Urinary bladder (tissue), 4 donors: ENCODE results near the gene LIN28B. TPM values are rescaled to one million over a fixed set of nuclear protein-coding genes. Genes with fewer than 3 reads are reported as not detected.
"Not testable (repeated sequence)": the region's sequence is repeated elsewhere in the genome, so short reads cannot be mapped to it uniquely, and the experiment has no call there.

Source experiments
- DNase-seq: peaks from one replicate; pipeline ENCODE4 v3.0.0-alpha.2; 2015; ENCODE audit errors: extremely low spot score
- H3K27ac ChIP-seq: one replicate; pipeline ENCODE4 v1.5.1; 2013; ENCODE audit warnings: low read depth, mild to moderate bottlenecking, moderate library complexity
- H3K36me3 ChIP-seq: one replicate; pipeline ENCODE4 v1.6.1; 2013; ENCODE audit warnings: mild to moderate bottlenecking, moderate library complexity; ENCODE audit not compliant: insufficient read depth
- H3K4me1 ChIP-seq: one replicate; pipeline ENCODE4 v1.6.1; 2013; ENCODE audit warnings: mild to moderate bottlenecking, moderate library complexity; ENCODE audit not compliant: insufficient read depth
- H3K4me3 ChIP-seq: one replicate; pipeline ENCODE4 v1.5.1; 2013; ENCODE audit warnings: low read depth, low read length
- WGBS: extraction: QIAGEN DNeasy Blood & Tissue Kit; methylation state at CpG from one replicate; pipeline ENCODE4 v1.1.7; 2013; 5-methylcytosine and 5-hydroxymethylcytosine counted together
- polyA plus RNA-seq: library from polyadenylated mRNA; stranded (reverse); fragments of 200-250 nt; gene quantifications from one replicate; pipeline ENCODE4 v1.2.3, GENCODE V29; 2013
- total RNA-seq: library from RNA; depleted of rRNA; stranded (reverse); fragments of >200 nt; gene quantifications from one replicate; pipeline ENCODE4 v1.2.3, GENCODE V29; 2014
- donor health status: healthy with polysubstance abuse.
- donor health status: healthy.

Gene LIN28B
- total and polyA plus RNA-seq, 2 donors, result 0.37 TPM; not detected in 1

DNA sequence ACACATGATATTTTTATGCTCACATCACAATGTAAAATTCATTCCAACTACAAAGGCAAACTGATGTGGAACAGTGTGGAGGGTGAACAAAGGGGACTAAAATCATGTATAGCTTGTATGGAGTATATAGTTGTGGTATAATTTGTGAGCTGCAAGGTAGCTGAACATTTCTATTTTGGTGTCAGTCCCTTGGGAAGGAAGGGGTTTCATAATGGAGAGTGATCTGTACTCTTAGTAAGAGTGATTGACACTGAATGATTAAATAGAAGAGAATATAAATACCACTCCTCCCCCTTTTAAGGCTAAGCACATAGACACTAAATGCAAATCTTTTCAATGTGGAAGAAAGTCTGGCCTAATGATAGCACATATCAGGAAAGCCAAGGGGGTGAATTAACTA lies 118.3 kb downstream of the LIN28B start:
- H3K4me1 ChIP-seq, result no peaks in the 10 kb centered on the region
- H3K4me3 ChIP-seq, result no peak overlapping the region
- no peak overlapping the region for H3K27ac ChIP-seq
- DNase-seq, result no peak
- no peaks in the 10 kb centered on the region for H3K36me3 ChIP-seq

DNA sequence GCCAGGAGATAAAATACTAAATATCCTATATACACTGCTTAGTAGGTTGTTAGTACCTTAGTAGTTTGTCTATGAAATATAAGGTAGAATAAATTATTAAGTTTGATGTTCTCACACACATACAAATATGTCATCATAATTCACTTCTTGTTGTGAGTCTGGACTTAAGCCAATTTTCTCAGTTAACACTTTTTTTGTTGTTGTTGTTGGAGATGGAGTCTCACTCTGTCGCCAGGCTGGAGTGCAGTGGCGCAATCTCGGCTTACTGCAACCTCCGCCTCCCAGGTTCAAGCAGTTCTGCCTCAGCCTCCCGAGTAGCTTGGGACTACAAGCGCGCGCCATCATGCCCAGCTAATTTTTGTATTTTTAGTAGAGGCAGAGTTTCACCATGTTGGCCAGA lies 119.5 kb downstream of the LIN28B start:
- H3K36me3 ChIP-seq, H3K4me3 ChIP-seq, H3K4me1 ChIP-seq, DNase-seq, H3K27ac ChIP-seq: not testable (repeated sequence)
- 90% methylated on average over 8 of the region's 8 CpGs for WGBS

DNA sequence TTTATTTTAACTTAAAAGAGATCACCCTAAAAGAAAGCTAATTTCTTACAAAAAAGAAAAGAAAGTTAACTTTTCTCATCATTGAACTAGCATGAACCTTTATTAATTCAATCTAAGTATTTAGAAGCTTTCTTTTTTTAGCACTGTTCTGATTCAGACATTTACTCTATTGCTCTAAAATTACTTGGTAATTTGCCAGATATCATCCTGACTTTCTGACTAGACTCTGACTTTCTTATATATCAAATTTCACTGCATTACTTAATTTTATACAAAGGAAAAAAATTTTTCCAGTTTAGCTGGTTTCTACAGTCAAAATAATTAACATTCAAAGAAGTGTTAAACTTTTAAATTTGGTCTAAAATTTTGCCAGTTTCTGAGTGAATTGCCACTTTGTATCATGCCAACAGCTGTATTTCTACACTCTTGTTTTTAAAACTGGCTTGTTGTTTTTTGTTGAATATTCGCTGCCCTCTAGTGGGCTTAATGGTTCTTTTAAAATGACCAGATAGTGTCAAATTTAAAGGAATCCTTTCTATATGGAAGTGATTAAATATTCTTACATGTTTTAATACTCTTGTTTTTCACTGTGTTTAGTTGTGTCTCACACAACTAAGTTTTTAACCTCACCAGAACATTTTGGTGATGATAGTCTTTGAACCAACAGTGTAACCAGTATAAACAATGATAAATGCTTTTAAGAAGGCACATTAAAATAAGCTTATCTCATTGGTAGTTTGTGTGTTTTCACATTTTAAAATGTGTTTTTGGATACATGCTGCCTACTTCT lies 120.9 kb downstream of the LIN28B start:
- H3K36me3 ChIP-seq, result no peaks in the 10 kb centered on the region
- H3K4me3 ChIP-seq, result no peak overlapping the region
- peak; percentile 28 for DNase-seq
- WGBS, result 2% methylated on average over 1 of the region's 1 CpG
- H3K4me1 ChIP-seq, result no peaks in the 10 kb centered on the region
- no peak overlapping the region for H3K27ac ChIP-seq

DNA sequence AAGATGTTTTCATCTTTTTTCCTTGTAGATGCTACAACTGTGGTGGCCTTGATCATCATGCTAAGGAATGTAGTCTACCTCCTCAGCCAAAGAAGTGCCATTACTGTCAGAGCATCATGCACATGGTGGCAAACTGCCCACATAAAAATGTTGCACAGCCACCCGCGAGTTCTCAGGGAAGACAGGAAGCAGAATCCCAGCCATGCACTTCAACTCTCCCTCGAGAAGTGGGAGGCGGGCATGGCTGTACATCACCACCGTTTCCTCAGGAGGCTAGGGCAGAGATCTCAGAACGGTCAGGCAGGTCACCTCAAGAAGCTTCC lies 121.4 kb downstream of the LIN28B start:
- H3K27ac ChIP-seq, result no peak overlapping the region

DNA sequence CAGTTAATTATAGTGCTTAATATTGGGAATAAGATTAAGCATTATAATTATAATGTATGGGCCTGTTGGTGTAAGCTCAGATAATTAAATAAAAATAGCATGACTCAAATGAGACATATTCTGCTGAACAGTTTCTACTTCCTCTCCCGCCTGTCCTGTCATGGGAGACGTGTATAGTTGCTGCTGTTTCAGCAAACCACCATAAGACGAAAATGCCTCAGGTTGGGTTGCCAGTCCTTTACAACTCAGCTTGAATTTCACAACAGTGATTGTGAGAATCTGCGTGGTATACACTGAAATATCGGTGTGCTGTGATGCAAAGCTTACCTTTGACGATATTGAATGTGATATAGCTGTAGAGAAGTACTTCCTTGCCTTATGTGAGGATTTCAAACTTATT lies 123.4 kb downstream of the LIN28B start:
- Histone ChIP-seq H3K27ac (no peak overlapping the region), H3K4me1 (no peaks in the 10 kb centered on the region), H3K36me3 (no peaks in the 10 kb centered on the region), H3K4me3 (no peak overlapping the region)
- DNase-seq, result no peak
- 86% methylated on average over 6 of the region's 6 CpGs for WGBS

More for the DNA sequence above, 121.4 kb downstream of the LIN28B start:
- Histone ChIP-seq H3K36me3 (no peaks in the 10 kb centered on the region), H3K4me1 (no peaks in the 10 kb centered on the region), H3K4me3 (no peak overlapping the region)
- no peak for DNase-seq
- WGBS, result 40% methylated on average over 6 of the region's 6 CpGs

DNA sequence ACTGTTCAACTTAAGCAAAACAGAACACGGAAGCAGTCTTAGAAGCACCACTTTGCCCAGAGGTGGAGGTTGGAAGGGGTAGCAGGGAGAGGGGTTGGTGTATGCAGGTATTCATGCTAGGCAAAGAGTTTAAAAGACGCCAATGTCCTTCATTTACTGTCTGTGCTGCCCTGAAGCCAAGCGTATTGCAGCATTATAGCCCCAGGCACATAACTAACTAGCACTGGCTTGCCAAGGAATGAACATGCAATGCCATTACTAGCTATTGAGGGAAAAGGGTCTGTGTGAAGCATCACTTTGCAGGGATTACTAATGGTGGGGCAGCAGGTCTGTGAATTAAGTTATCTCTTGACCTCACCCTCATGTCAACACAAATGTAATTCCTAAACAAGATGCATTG lies 124.8 kb downstream of the LIN28B start:
- H3K36me3 ChIP-seq, DNase-seq, H3K4me3 ChIP-seq, H3K4me1 ChIP-seq, H3K27ac ChIP-seq: not testable (repeated sequence)
- 47% methylated on average over 3 of the region's 3 CpGs for WGBS

DNA sequence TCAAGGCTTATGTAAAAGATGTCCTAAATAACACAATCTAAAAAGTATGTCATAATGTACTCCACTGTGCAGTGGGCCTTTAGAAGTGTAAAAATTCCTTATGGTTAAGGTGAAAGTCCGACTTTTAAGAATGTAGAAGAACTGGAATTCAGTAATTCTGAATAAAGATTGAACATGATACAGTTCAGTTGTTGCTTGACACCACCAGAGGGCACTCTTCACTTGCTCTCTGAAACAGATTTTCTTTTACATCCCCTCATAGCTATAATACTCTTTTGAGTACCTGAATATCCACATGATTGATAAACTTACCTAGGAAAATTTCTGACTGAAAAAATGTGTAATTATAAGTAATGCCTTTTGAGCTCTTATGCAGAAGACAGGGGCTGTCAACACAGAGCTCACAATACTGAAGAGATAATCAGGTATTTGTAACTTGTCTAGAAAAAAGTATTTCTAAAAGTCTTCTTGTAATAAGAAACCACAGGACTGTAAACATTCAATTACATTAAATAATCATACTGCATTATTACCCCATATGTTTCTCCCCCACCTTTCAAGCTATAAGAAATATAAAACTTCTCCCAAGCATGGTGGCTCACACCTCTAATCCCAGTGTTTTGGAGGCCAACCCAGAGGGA lies 130.8 kb downstream of the LIN28B start:
- no peak overlapping the region for H3K4me3 ChIP-seq
- H3K27ac ChIP-seq, result no peak overlapping the region
- peak; percentile 29 for DNase-seq
- H3K4me1 ChIP-seq, result no peaks in the 10 kb centered on the region
- 6% methylated on average over 1 of the region's 1 CpG for WGBS
- no peaks in the 10 kb centered on the region for H3K36me3 ChIP-seq

DNA sequence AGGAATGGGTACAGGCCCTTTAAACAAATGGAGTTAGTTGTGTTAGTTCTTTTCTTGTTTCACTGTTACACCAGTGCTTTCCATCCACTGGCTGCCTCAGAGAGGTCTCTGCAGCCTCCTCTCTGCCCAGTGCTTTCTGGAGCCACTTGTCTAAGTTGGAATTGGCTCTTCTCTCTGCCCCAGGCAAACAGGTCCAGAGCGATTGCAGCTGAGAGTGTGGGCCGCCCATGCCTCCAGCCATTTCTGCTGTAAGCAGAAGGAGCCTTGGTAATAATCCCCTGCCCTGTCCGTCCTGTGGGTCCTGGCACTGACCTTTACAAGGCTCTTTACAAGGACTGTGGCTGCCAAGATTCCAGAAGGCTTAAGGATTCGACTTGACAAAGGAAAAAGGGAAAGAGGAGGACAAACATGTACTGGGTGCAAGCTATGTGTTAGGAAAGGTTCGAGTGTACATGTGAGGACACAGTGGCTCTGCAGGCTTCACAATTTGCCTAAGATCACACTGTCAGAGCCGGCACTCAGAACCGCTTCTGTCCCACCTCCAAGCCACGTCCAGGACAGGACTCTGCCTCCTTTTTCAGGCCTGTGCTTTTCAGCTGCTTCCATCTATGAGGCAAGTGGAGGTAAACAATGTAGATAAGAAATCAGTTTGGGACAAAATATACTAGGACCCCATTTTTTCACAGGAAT lies 134.4 kb downstream of the LIN28B start:
- WGBS, result 34% methylated on average over 8 of the region's 8 CpGs
- H3K4me1 ChIP-seq, result no peaks in the 10 kb centered on the region
- H3K27ac ChIP-seq, result no peak overlapping the region
- DNase-seq, result no peak
- no peaks in the 10 kb centered on the region for H3K36me3 ChIP-seq
- H3K4me3 ChIP-seq, result no peak overlapping the region

DNA sequence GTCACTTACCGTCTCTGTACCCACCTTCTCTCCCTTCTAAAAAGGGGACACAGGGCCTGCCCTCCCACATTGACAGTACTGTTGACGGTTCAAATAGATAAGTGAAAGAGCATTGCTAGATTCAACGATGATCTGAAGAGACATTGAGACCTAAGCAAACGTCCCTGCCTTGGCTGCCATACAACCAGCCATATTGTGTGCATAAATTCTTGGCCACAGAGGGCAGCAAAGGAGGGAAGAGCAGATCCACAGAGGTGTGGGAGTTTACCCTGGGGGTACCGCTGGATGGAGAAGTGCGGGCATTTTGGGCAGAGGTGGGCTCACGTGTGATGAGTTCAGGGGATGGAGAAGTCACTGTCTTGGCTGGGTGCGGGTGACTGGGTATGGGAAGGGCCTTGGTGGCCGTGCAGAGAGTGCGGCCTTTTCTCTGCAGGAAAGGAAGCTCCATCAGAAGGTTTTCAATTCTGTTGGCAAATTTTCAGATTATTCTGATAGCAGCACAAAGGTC lies 137.3 kb downstream of the LIN28B start:
- 91% methylated on average over 10 of the region's 10 CpGs for WGBS
- H3K27ac ChIP-seq, result no peak overlapping the region
- no peaks in the 10 kb centered on the region for H3K4me1 ChIP-seq
- DNase-seq, result no peak
- H3K36me3 ChIP-seq, result no peaks in the 10 kb centered on the region
- H3K4me3 ChIP-seq, result no peak overlapping the region

DNA sequence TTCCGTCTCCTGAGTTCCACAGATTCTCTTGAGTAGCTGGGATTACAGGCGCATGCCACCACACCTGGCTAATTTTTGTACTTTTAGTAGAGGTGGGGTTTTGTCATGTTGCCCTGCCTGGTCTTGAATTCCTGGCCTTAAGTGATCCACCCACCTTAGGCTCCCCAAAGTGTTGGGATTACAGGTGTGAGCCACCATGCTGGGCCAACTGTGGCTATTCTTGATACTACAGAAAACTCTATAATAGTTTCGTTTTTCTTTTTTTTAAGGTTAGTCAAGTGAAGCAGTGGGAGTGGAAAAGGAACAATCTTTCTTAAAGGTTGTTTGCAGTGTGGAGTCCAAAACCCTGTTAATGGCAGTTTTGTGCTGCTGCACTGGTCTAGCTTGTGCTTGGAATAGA lies 138.2 kb downstream of the LIN28B start:
- WGBS, result 91% methylated on average over 3 of the region's 3 CpGs
- DNase-seq, result no peak

DNA sequence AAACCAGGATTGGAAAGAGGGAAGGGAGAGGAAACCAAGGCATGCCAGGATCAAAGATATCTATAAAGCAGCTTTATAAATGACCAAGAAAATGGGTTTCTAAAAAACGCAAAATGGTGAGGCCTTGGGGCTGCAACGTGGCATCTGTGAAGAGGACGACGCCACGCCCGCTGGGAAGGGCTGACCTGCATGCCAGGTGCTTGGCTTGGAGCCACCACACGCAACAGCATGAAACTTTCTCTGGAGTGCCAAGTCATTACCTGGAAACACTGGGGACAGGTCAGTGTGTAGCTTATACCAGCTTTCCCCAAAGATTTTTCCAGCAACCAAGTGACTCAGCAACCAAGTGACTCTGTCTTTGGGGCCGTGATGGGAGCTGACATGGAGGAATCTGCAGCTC lies 140.4 kb downstream of the LIN28B start:
- Histone ChIP-seq H3K36me3 (no peaks in the 10 kb centered on the region), H3K4me1 (no peaks in the 10 kb centered on the region), H3K27ac (no peak overlapping the region), H3K4me3 (no peak overlapping the region)
- DNase-seq, result no peak
- 94% methylated on average over 8 of the region's 8 CpGs for WGBS

More for the DNA sequence above, 138.2 kb downstream of the LIN28B start:
- Histone ChIP-seq H3K4me3 (no peak overlapping the region), H3K27ac (no peak overlapping the region), H3K36me3 (no peaks in the 10 kb centered on the region), H3K4me1 (no peaks in the 10 kb centered on the region)

DNA sequence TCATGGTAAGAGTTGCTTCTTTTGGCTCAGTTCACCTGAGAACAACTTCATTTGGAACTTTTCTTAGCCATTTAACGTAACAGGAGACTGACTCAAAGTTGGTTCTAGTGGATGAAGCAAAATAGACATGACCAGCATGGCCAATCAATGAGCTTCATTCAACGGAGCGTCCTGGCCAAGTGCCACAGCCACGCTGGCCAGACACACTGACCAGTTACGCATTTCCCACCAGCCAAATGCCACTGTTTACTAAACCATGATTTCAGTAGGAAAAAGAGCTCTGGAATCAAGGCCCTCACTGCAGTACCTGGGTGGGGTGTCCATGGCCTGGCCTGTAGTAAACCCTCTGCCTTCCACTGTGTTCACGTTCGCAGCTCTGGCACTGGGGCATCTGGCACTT lies 142.5 kb downstream of the LIN28B start:
- Histone ChIP-seq H3K4me1 (no peaks in the 10 kb centered on the region), H3K4me3 (no peak overlapping the region), H3K27ac (no peak overlapping the region), H3K36me3 (no peaks in the 10 kb centered on the region)
- 90% methylated on average over 7 of the region's 7 CpGs for WGBS
- no peak for DNase-seq

DNA sequence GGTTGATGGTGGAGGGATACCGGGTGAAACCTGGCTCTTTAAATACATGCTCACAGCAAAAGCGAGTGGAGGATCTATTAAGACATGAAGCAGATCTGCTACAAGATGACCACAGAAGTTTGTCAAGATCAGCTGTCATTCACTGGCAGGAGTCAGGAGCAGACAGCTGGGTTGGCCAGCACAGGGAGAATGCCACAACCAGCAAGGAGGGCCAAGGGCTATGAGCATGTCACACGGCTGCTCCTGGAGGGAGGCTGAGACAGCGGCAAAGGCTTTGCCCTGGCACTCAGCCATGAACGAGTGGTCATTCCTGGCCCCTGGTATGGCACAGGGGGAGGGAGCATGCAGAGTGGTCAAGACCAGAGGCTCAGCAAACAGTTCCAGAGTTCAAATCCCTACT lies 145.3 kb downstream of the LIN28B start:
- 91% methylated on average over 5 of the region's 5 CpGs for WGBS
- no peak for DNase-seq
- H3K4me3 ChIP-seq, result no peak overlapping the region
- no peaks in the 10 kb centered on the region for H3K4me1 ChIP-seq
- no peaks in the 10 kb centered on the region for H3K36me3 ChIP-seq
- no peak overlapping the region for H3K27ac ChIP-seq

DNA sequence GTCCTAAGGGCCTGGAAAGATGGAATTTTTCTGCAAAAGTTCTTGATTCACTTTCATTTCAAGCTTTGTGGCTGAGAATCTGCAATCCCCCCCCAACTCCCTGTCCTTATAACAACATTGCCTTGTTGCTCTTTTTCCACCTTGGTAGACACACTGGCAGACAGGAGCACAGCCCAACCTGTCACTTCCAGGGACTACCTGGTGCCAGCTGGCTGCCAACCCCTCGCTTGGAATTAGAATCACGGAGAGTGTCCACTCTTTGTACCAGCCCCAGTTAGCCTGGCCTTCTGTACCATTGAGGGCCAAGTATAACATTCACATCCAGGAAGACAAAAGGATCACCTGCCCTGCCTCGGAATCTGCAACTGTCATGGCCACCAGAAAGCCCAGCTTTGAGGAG lies 148.2 kb downstream of the LIN28B start:
- 98% methylated on average over 3 of the region's 3 CpGs for WGBS
- no peak overlapping the region for H3K4me3 ChIP-seq
- DNase-seq, result no peak
- no peak overlapping the region for H3K27ac ChIP-seq
- H3K36me3 ChIP-seq, result no peaks in the 10 kb centered on the region
- no peaks in the 10 kb centered on the region for H3K4me1 ChIP-seq
